A673 (cell line): ENCODE results near the gene GPC6.

Experiments
- EZH2 ChIP-seq: fragments of 200-600 bp; sonication (generic); IDR thresholded peaks from 2 replicates; pipeline ENCODE4 v1.6.1; 2017; ENCODE audit warnings: borderline replicate concordance, low read depth, mild to moderate bottlenecking, mixed read lengths, antibody characterized with exemption, low read length; ENCODE audit not compliant: poor library complexity, severe bottlenecking
- TF ChIP-seq, protein P1 (sequence below): fragments of 300-800, 200-600 bp; sonication (generic); conservative IDR thresholded peaks from 2 replicates; pipeline ENCODE4 v1.5.1; 2017; ENCODE audit warnings: low read depth, mild to moderate bottlenecking, antibody characterized with exemption, low read length, moderate library complexity, mixed read lengths

DNA sequence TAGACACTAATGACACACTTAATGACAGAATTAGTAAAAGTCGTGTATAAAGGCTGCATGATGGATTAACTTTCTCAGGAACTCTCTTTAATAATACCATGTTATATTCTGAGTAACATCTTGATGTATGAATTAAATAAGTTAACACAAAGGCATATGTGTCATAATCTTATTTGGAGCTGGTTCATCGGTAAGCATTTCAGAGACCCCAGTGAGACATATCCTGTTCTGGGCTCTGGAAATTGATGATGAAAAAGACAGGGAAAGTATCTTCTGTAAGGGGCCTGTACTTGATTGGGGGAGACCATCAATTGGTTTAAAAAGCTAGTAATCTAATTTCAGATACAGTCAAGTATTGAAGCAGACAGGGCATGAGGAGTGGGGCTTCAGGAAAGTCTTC, 547.9 kb downstream of the GPC6 start:
- TF ChIP-seq EZH2 = no peak
- TF ChIP-seq, protein P1, sequence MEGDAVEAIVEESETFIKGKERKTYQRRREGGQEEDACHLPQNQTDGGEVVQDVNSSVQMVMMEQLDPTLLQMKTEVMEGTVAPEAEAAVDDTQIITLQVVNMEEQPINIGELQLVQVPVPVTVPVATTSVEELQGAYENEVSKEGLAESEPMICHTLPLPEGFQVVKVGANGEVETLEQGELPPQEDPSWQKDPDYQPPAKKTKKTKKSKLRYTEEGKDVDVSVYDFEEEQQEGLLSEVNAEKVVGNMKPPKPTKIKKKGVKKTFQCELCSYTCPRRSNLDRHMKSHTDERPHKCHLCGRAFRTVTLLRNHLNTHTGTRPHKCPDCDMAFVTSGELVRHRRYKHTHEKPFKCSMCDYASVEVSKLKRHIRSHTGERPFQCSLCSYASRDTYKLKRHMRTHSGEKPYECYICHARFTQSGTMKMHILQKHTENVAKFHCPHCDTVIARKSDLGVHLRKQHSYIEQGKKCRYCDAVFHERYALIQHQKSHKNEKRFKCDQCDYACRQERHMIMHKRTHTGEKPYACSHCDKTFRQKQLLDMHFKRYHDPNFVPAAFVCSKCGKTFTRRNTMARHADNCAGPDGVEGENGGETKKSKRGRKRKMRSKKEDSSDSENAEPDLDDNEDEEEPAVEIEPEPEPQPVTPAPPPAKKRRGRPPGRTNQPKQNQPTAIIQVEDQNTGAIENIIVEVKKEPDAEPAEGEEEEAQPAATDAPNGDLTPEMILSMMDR = no peak
